HepG2 (cell line): ENCODE results near the gene SLC2A13. TPM values are rescaled to one million over a fixed set of nuclear protein-coding genes. Genes with fewer than 3 reads are reported as not detected.
A peak's percentile ranks its signal among the peaks of the same experiment; 100 is the strongest.

Experiments used
- ATAC-seq: fragments of 200-7000 bp; cut with Tn5 transposase; 3 replicates; pipeline ENCODE4 v1.9.1; 2020; ENCODE audit warnings: mild to moderate bottlenecking, moderate library complexity
- BruUV-seq: library from RNA; stranded (reverse); fragments of 400-500 nt; replicated peaks from 2 replicates; lab custom pipeline; 2021; lab: Mats Ljungman, UMichigan
- CTCF ChIA-PET: fragments of 300-600 bp; formaldehyde crosslinking; extraction: SDS; loops from one replicate; lab custom pipeline; 2021; ENCODE audit warnings: low total read pairs, inconsistent platforms, low intra/inter-chr PET ratio; lab: Yijun Ruan, JAX
- POLR2A ChIA-PET: fragments of 350-600 bp; sonication (Branson Sonifier 250); formaldehyde crosslinking; loops from one replicate; lab custom pipeline; 2020; ENCODE audit warnings: antibody characterized with exemption, inconsistent platforms; lab: Yijun Ruan, JAX
- DNase-seq: peaks from one replicate; pipeline ENCODE4 v3.0.0-alpha.2; 2015; ENCODE audit warnings: low spot score
- FAIRE-seq: peaks from 3 replicates; lab custom pipeline; 2011; peaks lifted over from hg19 to GRCh38; lab: Jason Lieb, UNC
- H2AFZ ChIP-seq: one replicate; pipeline ENCODE4 v1.6.1; 2011; ENCODE audit warnings: low read length, inconsistent platforms
- H3K27ac ChIP-seq: fragments of 300-600 bp; 3 replicates; pipeline ENCODE4 v1.8.0; 2011; ENCODE audit warnings: mixed run types, mild to moderate bottlenecking, mixed read lengths, low read length, inconsistent platforms; ENCODE audit not compliant: insufficient read depth; ENCODE audit errors: extremely low read length
- H3K27me3 ChIP-seq, 2 experiments: fragments of 200-600 bp in 1 of 2; 2 replicates in 1 of 2; 3 replicates in 1 of 2; pipeline versions ENCODE4 v1.6.0 to v1.8.0; 2011; ENCODE audit warnings: low read length in 2 of 2, mild to moderate bottlenecking in 2 of 2, moderate library complexity in 2 of 2, inconsistent platforms in 1 of 2; ENCODE audit not compliant: insufficient read depth in 2 of 2, control insufficient read depth in 1 of 2
- H3K36me3 ChIP-seq, 2 experiments: fragments of 200-600 bp in 1 of 2; replicated peaks in 1 of 2; 2 replicates in 1 of 2; 3 replicates in 1 of 2; pipeline versions ENCODE4 v1.5.1 to v1.8.0; 2011; ENCODE audit warnings: low read length in 2 of 2, inconsistent platforms in 1 of 2; ENCODE audit not compliant: insufficient read depth in 2 of 2, control insufficient read depth in 1 of 2
- H3K4me1 ChIP-seq: 2 replicates; pipeline ENCODE4 v1.5.1; 2012; ENCODE audit warnings: low read length, inconsistent platforms; ENCODE audit not compliant: insufficient read depth
- H3K4me2 ChIP-seq: 2 replicates; pipeline ENCODE4 v1.6.0; 2011; ENCODE audit warnings: low read depth, low read length, inconsistent platforms
- H3K4me3 ChIP-seq, 3 experiments: fragments of 200-600 bp in 1 of 3; sonication (generic), shearing (Covaris generic) in 1 of 3; replicated peaks in 1 of 3; 2 replicates each; pipeline ENCODE4 v1.5.1; 2011 to 2016; ENCODE audit warnings: low read length in 3 of 3, inconsistent platforms in 2 of 3, low read depth in 2 of 3, mild to moderate bottlenecking in 2 of 3, control low read depth in 1 of 3, mixed read lengths in 1 of 3; ENCODE audit not compliant: insufficient read depth in 1 of 3
- H3K79me2 ChIP-seq: one replicate; pipeline ENCODE4 v1.6.1; 2011; ENCODE audit warnings: low read length, inconsistent platforms; ENCODE audit not compliant: insufficient read depth
- H3K9ac ChIP-seq: 2 replicates; pipeline ENCODE4 v1.6.0; 2011; ENCODE audit warnings: mild to moderate bottlenecking, low read depth, low read length, inconsistent platforms; ENCODE audit not compliant: insufficient read depth
- H3K9me3 ChIP-seq: 2 replicates; pipeline ENCODE4 v1.5.1; 2012; ENCODE audit warnings: mild to moderate bottlenecking, low read length
- H4K20me1 ChIP-seq: 2 replicates; pipeline ENCODE4 v1.6.0; 2011; ENCODE audit warnings: inconsistent platforms, mild to moderate bottlenecking, low read length, moderate library complexity; ENCODE audit not compliant: insufficient read depth
- ETV5 ChIP-seq: IDR thresholded peaks from 2 replicates; pipeline ENCODE4 v1.6.1; 2018; ENCODE audit warnings: missing biosample characterization, missing genetic modification reagents, inconsistent platforms, borderline replicate concordance
- ETV6 ChIP-seq: sonication (generic); formaldehyde crosslinking; conservative IDR thresholded peaks from 2 replicates; pipeline ENCODE4 v1.4.0; 2020; ENCODE audit warnings: missing genetic modification reagents
- ZBTB38 ChIP-seq: sonication (generic); formaldehyde crosslinking; IDR thresholded peaks from 2 replicates; pipeline ENCODE4 v1.5.1; 2020; ENCODE audit warnings: mild to moderate bottlenecking, missing genetic modification reagents
- ZNF121 ChIP-seq: sonication (generic); formaldehyde crosslinking; IDR thresholded peaks from 2 replicates; pipeline ENCODE4 v1.5.0; 2020; ENCODE audit warnings: mild to moderate bottlenecking, missing genetic modification reagents
- ZNF253 ChIP-seq: sonication (generic); formaldehyde crosslinking; IDR thresholded peaks from 2 replicates; pipeline ENCODE4 v1.8.0; 2022; ENCODE audit warnings: mild to moderate bottlenecking, missing genetic modification reagents, borderline replicate concordance
- ZSCAN30 ChIP-seq: sonication (generic); formaldehyde crosslinking; IDR thresholded peaks from 2 replicates; pipeline ENCODE4 v1.5.0; 2020; ENCODE audit warnings: mild to moderate bottlenecking, missing genetic modification reagents
- WGBS: methylation state at CpG from one replicate; pipeline ENCODE4 v1.1.6; 2017; ENCODE audit warnings: low lambda C conversion rate; 5-methylcytosine and 5-hydroxymethylcytosine counted together
- in situ Hi-C: cut with HindIII; loops from 2 replicates; pipeline ENCODE4 v1.10.0; 2017; ENCODE audit warnings: low pct_unique_long_range_greater_than_20kb; ENCODE audit not compliant: extremely low pct_ligation_motif_present
- intact Hi-C: fragments of 100-400 bp; cut with micrococcal nuclease; formaldehyde crosslinking; loops from one replicate; pipeline ENCODE4 v1.10.0; 2022; ENCODE audit not compliant: unreplicated experiment
- polyA plus RNA-seq, 8 experiments: library from polyadenylated mRNA; depleted of rRNA in 3 of 8; stranded (reverse) in 7 of 8; unstranded in 1 of 8; fragments of >200 nt; fragmentation: Illumina TruSeq in 4 of 8; extraction: Trizol in 4 of 8; gene quantifications; 2 replicates each; pipeline versions ENCODE4 v1.2.1 to v1.2.3, GENCODE V29; 2011 to 2016; ENCODE audit warnings: low read depth in 4 of 8, missing spikeins in 1 of 8, mixed read lengths in 1 of 8; ENCODE audit not compliant: insufficient read depth in 1 of 8
- total RNA-seq, 5 experiments: library from RNA; depleted of rRNA; stranded (reverse); fragments of >200 nt; fragmentation: Illumina TruSeq; extraction: Trizol; gene quantifications; 2 replicates each; pipeline ENCODE4 v1.2.3, GENCODE V29; 2016; ENCODE audit warnings: low read depth in 1 of 5
- TF ChIP-seq, protein P1 (sequence below): sonication (generic); formaldehyde crosslinking; IDR thresholded peaks from 2 replicates; pipeline ENCODE4 v1.4.0; 2020; ENCODE audit warnings: missing genetic modification reagents
- TF ChIP-seq, protein P2 (sequence below): conservative IDR thresholded peaks from 2 replicates; pipeline ENCODE4 v1.6.1; 2018; ENCODE audit warnings: missing genetic modification reagents
- TF ChIP-seq, protein P3 (sequence below): sonication (generic); formaldehyde crosslinking; IDR thresholded peaks from 2 replicates; pipeline ENCODE4 v1.4.0; 2020; ENCODE audit warnings: missing genetic modification reagents
- TF ChIP-seq, protein P4 (sequence below): sonication (generic); formaldehyde crosslinking; IDR thresholded peaks from 2 replicates; pipeline ENCODE4 v1.5.0; 2020; ENCODE audit warnings: mild to moderate bottlenecking, missing genetic modification reagents, moderate library complexity

The SLC2A13 gene
- total and polyA plus RNA-seq, 2 of the 13 experiments (the other 11 are each of a cell fraction or from before 2014, with no cell fraction given), result 5.5 to 6.0 TPM

DNA sequence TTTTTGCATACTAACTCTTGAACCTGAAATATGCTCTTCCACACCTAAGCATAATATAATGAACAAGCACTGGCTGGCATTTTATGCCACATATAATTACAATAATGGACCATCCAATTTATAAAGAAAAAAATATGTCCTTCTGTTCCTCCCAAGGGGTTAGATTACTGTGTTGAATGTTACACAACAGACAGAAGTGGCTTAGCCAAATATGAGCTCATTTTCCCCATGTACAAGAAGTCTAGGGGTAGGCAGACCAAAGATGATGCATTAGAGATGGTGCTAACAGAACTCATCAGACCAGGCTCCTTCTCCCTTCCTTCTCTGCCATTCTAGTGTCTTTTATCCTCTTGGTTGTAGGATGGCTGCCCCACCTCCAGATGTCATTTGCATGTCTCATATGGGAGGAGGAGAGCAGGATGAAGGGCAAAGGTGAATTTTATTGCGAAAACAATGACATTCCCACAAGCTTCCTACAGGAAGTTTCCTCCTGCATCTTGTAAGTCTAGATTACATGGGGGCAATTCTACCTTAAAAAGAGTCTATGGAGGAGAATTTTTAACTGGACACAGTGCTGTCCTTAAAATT is 43.9 kb upstream of the SLC2A13 start (continued):
- TF ChIP-seq, protein P1, sequence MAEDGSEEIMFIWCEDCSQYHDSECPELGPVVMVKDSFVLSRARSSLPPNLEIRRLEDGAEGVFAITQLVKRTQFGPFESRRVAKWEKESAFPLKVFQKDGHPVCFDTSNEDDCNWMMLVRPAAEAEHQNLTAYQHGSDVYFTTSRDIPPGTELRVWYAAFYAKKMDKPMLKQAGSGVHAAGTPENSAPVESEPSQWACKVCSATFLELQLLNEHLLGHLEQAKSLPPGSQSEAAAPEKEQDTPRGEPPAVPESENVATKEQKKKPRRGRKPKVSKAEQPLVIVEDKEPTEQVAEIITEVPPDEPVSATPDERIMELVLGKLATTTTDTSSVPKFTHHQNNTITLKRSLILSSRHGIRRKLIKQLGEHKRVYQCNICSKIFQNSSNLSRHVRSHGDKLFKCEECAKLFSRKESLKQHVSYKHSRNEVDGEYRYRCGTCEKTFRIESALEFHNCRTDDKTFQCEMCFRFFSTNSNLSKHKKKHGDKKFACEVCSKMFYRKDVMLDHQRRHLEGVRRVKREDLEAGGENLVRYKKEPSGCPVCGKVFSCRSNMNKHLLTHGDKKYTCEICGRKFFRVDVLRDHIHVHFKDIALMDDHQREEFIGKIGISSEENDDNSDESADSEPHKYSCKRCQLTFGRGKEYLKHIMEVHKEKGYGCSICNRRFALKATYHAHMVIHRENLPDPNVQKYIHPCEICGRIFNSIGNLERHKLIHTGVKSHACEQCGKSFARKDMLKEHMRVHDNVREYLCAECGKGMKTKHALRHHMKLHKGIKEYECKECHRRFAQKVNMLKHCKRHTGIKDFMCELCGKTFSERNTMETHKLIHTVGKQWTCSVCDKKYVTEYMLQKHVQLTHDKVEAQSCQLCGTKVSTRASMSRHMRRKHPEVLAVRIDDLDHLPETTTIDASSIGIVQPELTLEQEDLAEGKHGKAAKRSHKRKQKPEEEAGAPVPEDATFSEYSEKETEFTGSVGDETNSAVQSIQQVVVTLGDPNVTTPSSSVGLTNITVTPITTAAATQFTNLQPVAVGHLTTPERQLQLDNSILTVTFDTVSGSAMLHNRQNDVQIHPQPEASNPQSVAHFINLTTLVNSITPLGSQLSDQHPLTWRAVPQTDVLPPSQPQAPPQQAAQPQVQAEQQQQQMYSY, result no peak
- TF ChIP-seq, all 625 proteins: peak for 0

DNA sequence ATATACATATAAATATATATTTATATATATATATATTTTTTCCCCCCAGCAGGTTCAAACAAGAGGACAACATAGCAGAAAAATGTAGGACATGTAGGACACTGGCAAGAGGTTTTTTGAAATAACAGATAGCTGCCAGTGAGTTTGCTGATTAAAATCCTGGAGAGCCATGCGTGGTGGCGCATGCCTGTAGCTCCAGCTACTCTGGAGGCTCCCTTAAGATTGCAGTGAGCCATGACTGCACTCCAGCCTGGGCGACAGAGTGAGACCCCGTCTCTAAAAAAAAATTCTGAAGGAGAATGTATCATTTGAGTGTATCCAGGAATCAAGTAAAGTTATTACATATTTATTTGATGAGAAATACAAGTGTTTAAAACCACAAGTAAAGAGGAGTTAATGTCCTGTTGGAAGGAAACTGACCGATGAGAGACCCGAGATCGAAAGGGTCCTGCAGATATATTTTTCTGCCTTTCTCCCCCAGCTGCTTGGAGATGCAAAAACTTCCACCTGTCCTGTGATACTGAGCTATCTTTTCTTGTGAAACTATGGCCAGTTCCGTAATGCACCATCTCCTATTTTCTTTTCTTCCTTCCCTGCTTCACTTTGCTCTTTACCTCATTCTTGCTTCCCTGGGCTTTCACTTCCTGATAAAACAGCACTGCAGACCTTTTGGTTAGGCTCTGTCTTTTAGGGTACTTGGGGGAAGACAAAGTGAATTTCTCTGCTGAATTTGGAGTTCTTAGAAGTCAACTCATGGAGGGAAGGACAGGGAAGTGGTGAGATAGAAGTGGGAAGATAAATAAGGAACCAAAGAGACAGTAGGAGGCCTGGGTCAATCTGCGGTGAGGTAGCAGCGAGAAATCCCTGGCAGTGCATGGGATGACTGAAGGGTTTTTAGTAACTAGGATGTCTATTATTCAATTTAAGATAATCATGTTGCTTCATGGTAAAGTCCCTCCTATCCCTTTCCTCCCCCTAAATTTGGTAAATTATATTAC is 41.2 kb upstream of the SLC2A13 start:
- Histone ChIP-seq H3K9me3 (no peaks in the 10 kb centered on the region), H3K4me3 (no peak overlapping the region), H3K36me3 (no peaks in the 10 kb centered on the region), H3K27ac (no peak overlapping the region), H3K4me2 (no peak overlapping the region), H2AFZ (no peak overlapping the region), H3K9ac (no peak overlapping the region)
- in situ Hi-C loops, result no loop called here
- DNase-seq, result no peak
- TF ChIP-seq, protein P2, sequence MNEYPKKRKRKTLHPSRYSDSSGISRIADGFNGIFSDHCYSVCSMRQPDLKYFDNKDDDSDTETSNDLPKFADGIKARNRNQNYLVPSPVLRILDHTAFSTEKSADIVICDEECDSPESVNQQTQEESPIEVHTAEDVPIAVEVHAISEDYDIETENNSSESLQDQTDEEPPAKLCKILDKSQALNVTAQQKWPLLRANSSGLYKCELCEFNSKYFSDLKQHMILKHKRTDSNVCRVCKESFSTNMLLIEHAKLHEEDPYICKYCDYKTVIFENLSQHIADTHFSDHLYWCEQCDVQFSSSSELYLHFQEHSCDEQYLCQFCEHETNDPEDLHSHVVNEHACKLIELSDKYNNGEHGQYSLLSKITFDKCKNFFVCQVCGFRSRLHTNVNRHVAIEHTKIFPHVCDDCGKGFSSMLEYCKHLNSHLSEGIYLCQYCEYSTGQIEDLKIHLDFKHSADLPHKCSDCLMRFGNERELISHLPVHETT, result no peak
- TF ChIP-seq ETV5 (CRISPR knock-in tag) (no peak), ZSCAN30 (no peak), ETV6 (CRISPR knock-in tag) (no peak), ZNF121 (CRISPR knock-in tag) (no peak), ZBTB38 (CRISPR knock-in tag) (no peak), ZNF253 (no peak)
- TF ChIP-seq, protein P3, sequence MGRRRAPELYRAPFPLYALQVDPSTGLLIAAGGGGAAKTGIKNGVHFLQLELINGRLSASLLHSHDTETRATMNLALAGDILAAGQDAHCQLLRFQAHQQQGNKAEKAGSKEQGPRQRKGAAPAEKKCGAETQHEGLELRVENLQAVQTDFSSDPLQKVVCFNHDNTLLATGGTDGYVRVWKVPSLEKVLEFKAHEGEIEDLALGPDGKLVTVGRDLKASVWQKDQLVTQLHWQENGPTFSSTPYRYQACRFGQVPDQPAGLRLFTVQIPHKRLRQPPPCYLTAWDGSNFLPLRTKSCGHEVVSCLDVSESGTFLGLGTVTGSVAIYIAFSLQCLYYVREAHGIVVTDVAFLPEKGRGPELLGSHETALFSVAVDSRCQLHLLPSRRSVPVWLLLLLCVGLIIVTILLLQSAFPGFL (CRISPR knock-in tag), result no peak
- TF ChIP-seq, protein P4, sequence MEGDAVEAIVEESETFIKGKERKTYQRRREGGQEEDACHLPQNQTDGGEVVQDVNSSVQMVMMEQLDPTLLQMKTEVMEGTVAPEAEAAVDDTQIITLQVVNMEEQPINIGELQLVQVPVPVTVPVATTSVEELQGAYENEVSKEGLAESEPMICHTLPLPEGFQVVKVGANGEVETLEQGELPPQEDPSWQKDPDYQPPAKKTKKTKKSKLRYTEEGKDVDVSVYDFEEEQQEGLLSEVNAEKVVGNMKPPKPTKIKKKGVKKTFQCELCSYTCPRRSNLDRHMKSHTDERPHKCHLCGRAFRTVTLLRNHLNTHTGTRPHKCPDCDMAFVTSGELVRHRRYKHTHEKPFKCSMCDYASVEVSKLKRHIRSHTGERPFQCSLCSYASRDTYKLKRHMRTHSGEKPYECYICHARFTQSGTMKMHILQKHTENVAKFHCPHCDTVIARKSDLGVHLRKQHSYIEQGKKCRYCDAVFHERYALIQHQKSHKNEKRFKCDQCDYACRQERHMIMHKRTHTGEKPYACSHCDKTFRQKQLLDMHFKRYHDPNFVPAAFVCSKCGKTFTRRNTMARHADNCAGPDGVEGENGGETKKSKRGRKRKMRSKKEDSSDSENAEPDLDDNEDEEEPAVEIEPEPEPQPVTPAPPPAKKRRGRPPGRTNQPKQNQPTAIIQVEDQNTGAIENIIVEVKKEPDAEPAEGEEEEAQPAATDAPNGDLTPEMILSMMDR, result no peak
- TF ChIP-seq, all 625 proteins: peak for 0
- BruUV-seq, result no TSS peak
- no peaks in the 10 kb centered on the region for H3K4me1 ChIP-seq
- FAIRE-seq (no peak), ATAC-seq (peak; percentile 50; the same call in 2 of the 3 replicates)
- intact Hi-C loops, result no loop called here
- H3K27me3 ChIP-seq, result no peaks in the 10 kb centered on the region
- H3K79me2 ChIP-seq, result no peaks in the 10 kb centered on the region
- WGBS, result 56% methylated on average over 10 of the region's 10 CpGs
- POLR2A ChIA-PET, result no interaction called here
- H4K20me1 ChIP-seq, result no peaks in the 10 kb centered on the region
- CTCF ChIA-PET, result no interaction called here
